MM.1S (cell line): Measurements from ENCODE around the gene SLIT3.

Source experiments
- EZH2 ChIP-seq: fragments of 300-600 bp; sonication (generic); optimal IDR thresholded peaks from 2 replicates; pipeline ENCODE3; 2017; ENCODE audit warnings: low read depth, mild to moderate bottlenecking, antibody characterized with exemption, low read length, mixed read lengths
- TF ChIP-seq, protein P1 (sequence below): fragments of 300-600 bp; sonication (generic); IDR thresholded peaks from 2 replicates; pipeline ENCODE4 v1.5.1; 2016; ENCODE audit warnings: antibody characterized with exemption, low read length, mixed read lengths

- TF ChIP-seq, protein P1, sequence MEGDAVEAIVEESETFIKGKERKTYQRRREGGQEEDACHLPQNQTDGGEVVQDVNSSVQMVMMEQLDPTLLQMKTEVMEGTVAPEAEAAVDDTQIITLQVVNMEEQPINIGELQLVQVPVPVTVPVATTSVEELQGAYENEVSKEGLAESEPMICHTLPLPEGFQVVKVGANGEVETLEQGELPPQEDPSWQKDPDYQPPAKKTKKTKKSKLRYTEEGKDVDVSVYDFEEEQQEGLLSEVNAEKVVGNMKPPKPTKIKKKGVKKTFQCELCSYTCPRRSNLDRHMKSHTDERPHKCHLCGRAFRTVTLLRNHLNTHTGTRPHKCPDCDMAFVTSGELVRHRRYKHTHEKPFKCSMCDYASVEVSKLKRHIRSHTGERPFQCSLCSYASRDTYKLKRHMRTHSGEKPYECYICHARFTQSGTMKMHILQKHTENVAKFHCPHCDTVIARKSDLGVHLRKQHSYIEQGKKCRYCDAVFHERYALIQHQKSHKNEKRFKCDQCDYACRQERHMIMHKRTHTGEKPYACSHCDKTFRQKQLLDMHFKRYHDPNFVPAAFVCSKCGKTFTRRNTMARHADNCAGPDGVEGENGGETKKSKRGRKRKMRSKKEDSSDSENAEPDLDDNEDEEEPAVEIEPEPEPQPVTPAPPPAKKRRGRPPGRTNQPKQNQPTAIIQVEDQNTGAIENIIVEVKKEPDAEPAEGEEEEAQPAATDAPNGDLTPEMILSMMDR = no peak
- no peak for TF ChIP-seq EZH2
These were observed 235.5 kb downstream of the SLIT3 start for GRCh38 chr5:169065400-169065799.
